GM23338 (cell line): ENCODE measurements around the gene PRDX6.

Source experiments
- EZH2 ChIP-seq: fragments of 200-600 bp; sonication (generic); IDR thresholded peaks from one replicate; pipeline ENCODE4 v1.8.0; 2017; ENCODE audit warnings: antibody characterized with exemption, mild to moderate bottlenecking, low read depth; ENCODE audit not compliant: unreplicated experiment
- EZH2phosphoT487 ChIP-seq: fragments of 200-600 bp; sonication (generic); IDR thresholded peaks from one replicate; pipeline ENCODE4 v1.8.1; 2018; ENCODE audit warnings: antibody characterized with exemption; ENCODE audit not compliant: unreplicated experiment
- POLR2AphosphoS5 ChIP-seq: IDR thresholded peaks from 2 replicates; pipeline ENCODE4 v1.6.1; 2016; ENCODE audit warnings: antibody characterized with exemption, low read depth
- TF ChIP-seq, protein P1 (sequence below), 2 experiments: fragments of 200-600 bp in 1 of 2; sonication (generic) in 1 of 2; conservative IDR thresholded peaks; 2 replicates each; pipeline versions ENCODE4 v1.5.1 to v1.6.1; 2016 to 2017; ENCODE audit warnings: antibody characterized with exemption in 2 of 2, low read depth in 2 of 2, mild to moderate bottlenecking in 2 of 2, moderate library complexity in 1 of 2

DNA sequence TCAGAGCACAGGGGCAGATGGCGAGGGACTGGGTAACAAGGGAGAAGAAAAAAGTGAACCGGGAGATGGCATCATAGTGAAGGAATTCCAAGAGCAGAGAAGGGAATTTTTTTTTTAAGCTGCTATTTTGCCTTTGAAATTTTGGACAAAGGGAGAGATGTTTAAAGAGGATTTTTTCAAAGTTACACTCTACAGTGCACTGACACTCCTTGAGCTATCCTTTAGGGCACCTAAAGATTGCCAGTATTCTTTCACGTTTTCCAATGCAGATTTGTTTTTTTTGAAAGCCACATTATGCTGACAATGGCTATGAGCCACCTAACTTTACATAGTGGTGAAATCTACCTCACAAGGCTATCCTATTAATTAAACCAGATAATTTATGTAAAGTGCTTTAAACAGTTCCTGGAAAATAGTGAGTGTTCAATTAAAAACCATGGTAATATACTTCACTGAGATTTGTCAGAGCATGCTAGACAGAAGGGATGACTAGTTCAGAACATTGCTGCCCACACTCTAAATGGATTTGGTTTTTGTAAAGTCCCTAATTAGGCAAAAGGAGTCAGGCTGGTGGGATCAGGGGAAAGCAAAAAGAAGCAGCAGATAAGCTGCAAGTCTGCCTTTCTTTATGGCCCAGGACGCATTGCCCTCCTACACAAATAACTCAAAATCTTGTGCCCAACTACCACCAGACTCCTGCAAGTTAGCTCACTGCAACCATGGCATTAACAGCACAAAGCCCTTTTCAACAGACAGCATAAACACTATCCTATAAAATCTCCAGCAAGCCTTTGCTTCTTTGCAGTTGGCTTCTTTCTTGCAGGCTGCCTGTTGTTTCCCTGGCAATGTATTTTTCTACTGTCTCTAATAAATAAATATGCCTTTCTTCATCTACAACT lies 53.9 kb downstream of the PRDX6 start:
- TF ChIP-seq, protein P1, sequence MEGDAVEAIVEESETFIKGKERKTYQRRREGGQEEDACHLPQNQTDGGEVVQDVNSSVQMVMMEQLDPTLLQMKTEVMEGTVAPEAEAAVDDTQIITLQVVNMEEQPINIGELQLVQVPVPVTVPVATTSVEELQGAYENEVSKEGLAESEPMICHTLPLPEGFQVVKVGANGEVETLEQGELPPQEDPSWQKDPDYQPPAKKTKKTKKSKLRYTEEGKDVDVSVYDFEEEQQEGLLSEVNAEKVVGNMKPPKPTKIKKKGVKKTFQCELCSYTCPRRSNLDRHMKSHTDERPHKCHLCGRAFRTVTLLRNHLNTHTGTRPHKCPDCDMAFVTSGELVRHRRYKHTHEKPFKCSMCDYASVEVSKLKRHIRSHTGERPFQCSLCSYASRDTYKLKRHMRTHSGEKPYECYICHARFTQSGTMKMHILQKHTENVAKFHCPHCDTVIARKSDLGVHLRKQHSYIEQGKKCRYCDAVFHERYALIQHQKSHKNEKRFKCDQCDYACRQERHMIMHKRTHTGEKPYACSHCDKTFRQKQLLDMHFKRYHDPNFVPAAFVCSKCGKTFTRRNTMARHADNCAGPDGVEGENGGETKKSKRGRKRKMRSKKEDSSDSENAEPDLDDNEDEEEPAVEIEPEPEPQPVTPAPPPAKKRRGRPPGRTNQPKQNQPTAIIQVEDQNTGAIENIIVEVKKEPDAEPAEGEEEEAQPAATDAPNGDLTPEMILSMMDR (conservative IDR thresholded peaks at IDR 0.05; ENCODE audit: low read depth in 2 of 2) = no peak
- TF ChIP-seq POLR2AphosphoS5 (no peak), EZH2phosphoT487 (no peak), EZH2 (no peak)
